ENCODE measurements around the gene MXD3. TPM values are rescaled to one million over a fixed set of nuclear protein-coding genes. Genes with fewer than 3 reads are reported as not detected.
"Not testable (repeated sequence)": the region's sequence is repeated elsewhere in the genome, so short reads cannot be mapped to it uniquely, and the experiment has no call there.

The MXD3 gene
- total and polyA plus RNA-seq, 2 donors (not counting 1 experiment from before 2014, with no cell fraction given) = 11.5 to 14.8 TPM

DNA sequence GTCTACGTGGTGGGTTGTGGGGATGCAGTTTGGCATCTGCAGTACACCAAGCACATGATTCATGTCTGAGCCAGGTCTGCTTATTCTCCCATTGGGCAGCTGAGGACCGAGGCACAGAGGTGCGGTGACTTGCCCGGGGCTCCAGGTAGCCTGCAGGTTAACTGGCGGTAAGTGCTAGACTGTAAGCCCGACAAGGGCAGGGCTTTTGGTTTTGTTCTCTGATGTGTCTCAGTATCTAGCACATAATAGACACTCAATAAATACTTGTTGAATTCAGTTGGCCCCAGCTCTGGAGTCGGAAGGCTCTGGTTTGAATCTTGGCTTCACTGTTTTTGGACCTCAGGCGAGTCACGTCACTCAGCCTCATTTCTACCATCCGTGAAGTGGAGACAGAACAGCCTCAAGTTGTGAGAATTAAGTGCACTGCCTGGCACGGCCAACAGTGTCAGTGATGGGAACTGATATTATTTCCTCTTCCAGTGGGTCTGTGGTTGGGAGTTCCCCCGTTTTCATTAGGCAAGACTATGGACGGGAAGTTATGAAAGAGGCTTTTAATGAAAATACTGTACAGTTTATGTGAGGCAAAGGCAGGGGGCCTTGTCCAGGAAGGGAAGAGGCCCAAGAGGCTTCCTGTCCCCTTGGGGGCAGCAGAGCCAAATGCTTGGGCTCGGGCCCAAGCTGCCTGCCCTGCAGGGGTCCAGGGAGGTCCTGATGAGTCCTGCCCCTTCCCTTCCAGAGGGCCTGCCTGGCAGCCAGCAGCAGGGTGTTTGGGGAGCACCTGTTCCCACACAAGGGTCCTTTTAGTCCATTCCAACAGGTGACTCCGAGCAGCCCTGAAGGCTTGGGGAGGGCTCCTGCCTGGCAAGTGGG, 4.8 kb downstream of the MXD3 start:
- peak; percentile 41 for DNase-seq
- Histone ChIP-seq H3K27me3 (replicated peaks in 1 of 4; ENCODE audit: control extremely low read depth in 1 of 4, control insufficient read depth in 3 of 4, insufficient read depth in 4 of 4, low read length in 3 of 4) (no peaks in the 10 kb centered on the region), H3K4me1 (ENCODE audit: control insufficient read depth in 2 of 2, insufficient read depth in 2 of 2, low read length in 2 of 2) (peaks cover 59 to 78% of the 10 kb centered on the region in 2 donors), H3K36me3 (replicated peaks in 1 of 2; ENCODE audit: control extremely low read depth in 1 of 2, control insufficient read depth in 1 of 2, extremely low read depth in 1 of 2, insufficient read depth in 2 of 2, low read length in 1 of 2) (peaks cover 2 to 28% of the 10 kb centered on the region in 2 experiments), H3K9me3 (ENCODE audit: control extremely low read depth in 1 of 3, control insufficient read depth in 2 of 3, insufficient read depth in 1 of 3, low read length in 2 of 3) (peaks cover 0 to 2% (median 0%) of the 10 kb centered on the region in 3 donors), H4K20me1 (ENCODE audit: control insufficient read depth, insufficient read depth, low read length, poor library complexity, severe bottlenecking) (peaks cover 53% of the 10 kb centered on the region), H3K4me2 (replicated peaks; ENCODE audit: low read depth, low read length, poor library complexity, severe bottlenecking) (peak overlapping the region; percentile 39), H3K9ac (ENCODE audit: low read length) (peak overlapping the region; percentile 13), H3K27ac (ENCODE audit: low read length in 2 of 2) (peak overlapping the region in 1 of 2 donors; percentile 43), H3K4me3 (ENCODE audit: control extremely low read depth in 1 of 5, extremely low read depth in 1 of 5, insufficient read depth in 1 of 5, low read depth in 2 of 5, low read length in 4 of 5) (peak overlapping the region in 2 of 5 experiments; percentile 7 to 30), H3K79me2 (ENCODE audit: control insufficient read depth, insufficient read depth, low read length) (peaks cover 53% of the 10 kb centered on the region), H2AFZ (ENCODE audit: insufficient read depth, low read depth, low read length, poor library complexity, severe bottlenecking) (no peak overlapping the region)
- Mint-ChIP-seq H3K27ac (peak overlapping the region; percentile 7), H3K27me3 (no peaks in the 10 kb centered on the region), H3K4me3 (peak overlapping the region; percentile 38), H3K4me1 (peaks cover 72% of the 10 kb centered on the region), H3K9me3 (ENCODE audit: insufficient read depth) (no peaks in the 10 kb centered on the region)
- POLR2A ChIA-PET = interaction anchor here (0.6 kb wide), 1 partner anchor 11 kb away, joined by 3 read pairs; no protein-coding TSS in a partner anchor
- CTCF ChIA-PET = interaction anchor here (1.0 to 4.9 kb wide), 3 partner anchors 9 to 150 kb away, joined by 3 to 34 read pairs (median 4); no protein-coding TSS in a partner anchor
- ATAC-seq (ENCODE audit: low read depth) = no peak
- TF ChIP-seq, protein P1, sequence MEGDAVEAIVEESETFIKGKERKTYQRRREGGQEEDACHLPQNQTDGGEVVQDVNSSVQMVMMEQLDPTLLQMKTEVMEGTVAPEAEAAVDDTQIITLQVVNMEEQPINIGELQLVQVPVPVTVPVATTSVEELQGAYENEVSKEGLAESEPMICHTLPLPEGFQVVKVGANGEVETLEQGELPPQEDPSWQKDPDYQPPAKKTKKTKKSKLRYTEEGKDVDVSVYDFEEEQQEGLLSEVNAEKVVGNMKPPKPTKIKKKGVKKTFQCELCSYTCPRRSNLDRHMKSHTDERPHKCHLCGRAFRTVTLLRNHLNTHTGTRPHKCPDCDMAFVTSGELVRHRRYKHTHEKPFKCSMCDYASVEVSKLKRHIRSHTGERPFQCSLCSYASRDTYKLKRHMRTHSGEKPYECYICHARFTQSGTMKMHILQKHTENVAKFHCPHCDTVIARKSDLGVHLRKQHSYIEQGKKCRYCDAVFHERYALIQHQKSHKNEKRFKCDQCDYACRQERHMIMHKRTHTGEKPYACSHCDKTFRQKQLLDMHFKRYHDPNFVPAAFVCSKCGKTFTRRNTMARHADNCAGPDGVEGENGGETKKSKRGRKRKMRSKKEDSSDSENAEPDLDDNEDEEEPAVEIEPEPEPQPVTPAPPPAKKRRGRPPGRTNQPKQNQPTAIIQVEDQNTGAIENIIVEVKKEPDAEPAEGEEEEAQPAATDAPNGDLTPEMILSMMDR (IDR thresholded peaks at IDR 0.05) = no peak
- TF ChIP-seq EZH2 (IDR thresholded peaks at IDR 0.05; ENCODE audit: borderline replicate concordance, insufficient read depth, low read depth, low read length, poor library complexity, severe bottlenecking) = no peak
- intact Hi-C loops (cut with micrococcal nuclease) = no loop called here
- 72% methylated on average over 12 of the region's 15 CpGs for WGBS (ENCODE audit: insufficient coverage)

DNA sequence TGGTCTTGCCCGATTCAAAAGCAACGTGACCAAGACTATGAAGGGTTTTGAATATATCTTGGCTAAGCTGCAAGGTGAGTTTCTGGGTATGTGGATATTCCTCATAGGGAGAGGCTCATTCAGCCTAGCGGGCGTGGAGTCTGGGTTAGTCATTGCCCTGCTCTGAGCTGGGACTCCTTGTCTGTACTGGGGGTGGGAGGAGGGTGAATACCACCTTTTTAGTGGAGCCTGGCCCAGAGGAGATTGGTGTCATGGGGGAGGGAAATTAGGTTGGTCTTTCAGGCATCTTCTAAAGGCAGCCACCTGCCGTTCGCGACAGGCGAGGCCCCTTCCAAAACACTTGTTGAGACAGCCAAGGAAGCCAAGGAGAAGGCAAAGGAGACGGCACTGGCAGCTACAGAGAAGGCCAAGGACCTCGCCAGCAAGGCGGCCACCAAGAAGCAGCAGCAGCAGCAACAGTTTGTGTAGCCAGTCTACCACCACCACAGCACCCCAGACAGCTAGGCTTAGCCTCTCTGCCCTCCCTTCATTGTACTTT, 5.5 kb downstream of the MXD3 start:
- H3K9ac ChIP-seq (ENCODE audit: low read length); DNase-seq; H3K4me2 ChIP-seq (replicated peaks; ENCODE audit: low read depth, low read length, poor library complexity, severe bottlenecking); H3K9me3 Mint-ChIP-seq (ENCODE audit: insufficient read depth); H3K4me3 ChIP-seq (ENCODE audit: control extremely low read depth in 1 of 5, extremely low read depth in 1 of 5, insufficient read depth in 1 of 5, low read depth in 2 of 5, low read length in 4 of 5); H3K27me3 Mint-ChIP-seq; H3K27ac ChIP-seq (ENCODE audit: low read length in 2 of 2); H2AFZ ChIP-seq (ENCODE audit: insufficient read depth, low read depth, low read length, poor library complexity, severe bottlenecking); intact Hi-C loops (cut with micrococcal nuclease); H3K27me3 ChIP-seq (replicated peaks in 1 of 4; ENCODE audit: control extremely low read depth in 1 of 4, control insufficient read depth in 3 of 4, insufficient read depth in 4 of 4, low read length in 3 of 4); H3K9me3 ChIP-seq (ENCODE audit: control extremely low read depth in 1 of 3, control insufficient read depth in 2 of 3, insufficient read depth in 1 of 3, low read length in 2 of 3); ATAC-seq (ENCODE audit: low read depth): not testable (repeated sequence)
- H3K4me3 Mint-ChIP-seq = peak overlapping the region; percentile 45
- POLR2A ChIA-PET = interaction anchor here (0.6 kb wide), 1 partner anchor 12 kb away, joined by 3 read pairs; no protein-coding TSS in a partner anchor
- peaks cover 46% of the 10 kb centered on the region for H4K20me1 ChIP-seq (ENCODE audit: control insufficient read depth, insufficient read depth, low read length, poor library complexity, severe bottlenecking)
- CTCF ChIA-PET = interaction anchor here (1.0 kb wide), 1 partner anchor 9 kb away, joined by 3 read pairs; no protein-coding TSS in a partner anchor
- WGBS (ENCODE audit: insufficient coverage) = 95% methylated on average over 8 of the region's 11 CpGs
- peaks cover 73% of the 10 kb centered on the region for H3K4me1 Mint-ChIP-seq
- H3K36me3 ChIP-seq (replicated peaks in 1 of 2; ENCODE audit: control extremely low read depth in 1 of 2, control insufficient read depth in 1 of 2, extremely low read depth in 1 of 2, insufficient read depth in 2 of 2, low read length in 1 of 2) = peaks cover 2 to 35% of the 10 kb centered on the region in 2 experiments
- H3K79me2 ChIP-seq (ENCODE audit: control insufficient read depth, insufficient read depth, low read length) = peaks cover 53% of the 10 kb centered on the region
- peak overlapping the region; percentile 32 for H3K27ac Mint-ChIP-seq
- peaks cover 62 to 78% of the 10 kb centered on the region in 2 donors for H3K4me1 ChIP-seq (ENCODE audit: control insufficient read depth in 2 of 2, insufficient read depth in 2 of 2, low read length in 2 of 2)

Measured in B cell (primary cell).